ENCODE data around the gene ITPKC. TPM values are rescaled to one million over a fixed set of nuclear protein-coding genes. Genes with fewer than 3 reads are reported as not detected.

The ITPKC gene
- total and polyA plus RNA-seq, 2 of the 13 experiments (the other 11 are each of a cell fraction or from before 2014, with no cell fraction given): 6.9 to 11.2 TPM

- TF ChIP-seq UBTF (CRISPR knock-in tag; IDR thresholded peaks at IDR 0.05) (no peak), ZNF224 (CRISPR knock-in tag; IDR thresholded peaks at IDR 0.05) (no peak), ZBTB38 (CRISPR knock-in tag; IDR thresholded peaks at IDR 0.05) (no peak), ZNF512B (CRISPR knock-in tag; IDR thresholded peaks at IDR 0.05; ENCODE audit: borderline replicate concordance) (no peak), ZFP82 (CRISPR knock-in tag; IDR thresholded peaks at IDR 0.05; ENCODE audit: borderline replicate concordance) (no peak), ZNF362 (CRISPR knock-in tag; IDR thresholded peaks at IDR 0.05; ENCODE audit: borderline replicate concordance) (no peak), ZNF382 (CRISPR knock-in tag; IDR thresholded peaks at IDR 0.05; ENCODE audit: borderline replicate concordance) (no peak), ZNF761 (CRISPR knock-in tag; conservative IDR thresholded peaks at IDR 0.05) (no peak), RNF219 (CRISPR knock-in tag; IDR thresholded peaks at IDR 0.05) (no peak), ZBTB14 (CRISPR knock-in tag; IDR thresholded peaks at IDR 0.05) (no peak), EHMT2 (IDR thresholded peaks at IDR 0.05; ENCODE audit: borderline replicate concordance, low read depth, low read length) (no peak), ZNF264 (CRISPR knock-in tag; IDR thresholded peaks at IDR 0.05) (no peak), GATA4 (IDR thresholded peaks at IDR 0.05; ENCODE audit: borderline replicate concordance, low read depth) (no peak), THAP11 (CRISPR knock-in tag; IDR thresholded peaks at IDR 0.05) (peak; percentile 94), POLR2G (IDR thresholded peaks at IDR 0.05; ENCODE audit: low read depth, low read length) (peak; percentile 84), PLSCR1 (CRISPR knock-in tag; IDR thresholded peaks at IDR 0.05; ENCODE audit: borderline replicate concordance) (no peak), ZBTB25 (CRISPR knock-in tag; IDR thresholded peaks at IDR 0.05) (no peak)
Observed at GRCh38 chr19:40750874-40751537, 34.1 kb downstream of the ITPKC start, which contains the start of gene SNRPA (continued).

Measured in HepG2 (cell line).